GM12878 (cell line): Measurements from ENCODE around the gene CRMP1. TPM values are rescaled to one million over a fixed set of nuclear protein-coding genes. Genes with fewer than 3 reads are reported as not detected.

Experiments used
- ATAC-seq: fragments of 200-7000 bp; cut with Tn5 transposase; 3 replicates; pipeline ENCODE4 v1.9.1; 2020; ENCODE audit warnings: mild to moderate bottlenecking, moderate library complexity
- BruUV-seq: library from RNA; stranded (reverse); fragments of 400-500 nt; replicated peaks from 2 replicates; lab custom pipeline; 2021; lab: Mats Ljungman, UMichigan
- CTCF ChIA-PET: fragments of 300-600 bp; sonication (Branson Sonifier 250); formaldehyde crosslinking; extraction: SDS; loops from one replicate; lab custom pipeline; 2021; ENCODE audit warnings: inconsistent platforms; lab: Yijun Ruan, JAX
- POLR2A ChIA-PET: fragments of 350-600 bp; formaldehyde crosslinking; extraction: SDS; loops from one replicate; lab custom pipeline; 2021; ENCODE audit warnings: inconsistent platforms; lab: Charles Lee
- RAD21 ChIA-PET: fragments of 300-600 bp; sonication (Branson Sonifier 250); formaldehyde crosslinking; loops from one replicate; lab custom pipeline; 2023; ENCODE audit warnings: antibody characterized with exemption; ENCODE audit not compliant: unreplicated experiment; lab: Charles Lee
- SMC1A ChIA-PET: fragments of 300-600 bp; sonication (Branson Sonifier 250); formaldehyde crosslinking; loops from one replicate; lab custom pipeline; 2023; ENCODE audit not compliant: unreplicated experiment, uncharacterized antibody; lab: Charles Lee
- DNase-seq: peaks from one replicate; pipeline ENCODE4 v3.0.0-alpha.2; 2011; ENCODE audit warnings: low read depth, low spot score
- FAIRE-seq: peaks from 3 replicates; lab custom pipeline; 2011; peaks lifted over from hg19 to GRCh38; lab: Jason Lieb, UNC
- H2AFZ ChIP-seq: 2 replicates; pipeline ENCODE4 v1.6.0; 2011; ENCODE audit warnings: low read depth, low read length, control low read depth; ENCODE audit not compliant: control insufficient read depth
- H3K27ac ChIP-seq: 2 replicates; pipeline ENCODE4 v1.5.1; 2011; ENCODE audit warnings: control low read depth; ENCODE audit not compliant: control insufficient read depth, insufficient read depth
- H3K27me3 ChIP-seq, 2 experiments: replicated peaks in 1 of 2; 2 replicates each; pipeline versions ENCODE4 v1.6.0 to v1.6.1; 2011; ENCODE audit warnings: low read length in 1 of 2; ENCODE audit not compliant: control insufficient read depth in 2 of 2, insufficient read depth in 2 of 2
- H3K36me3 ChIP-seq, 2 experiments: 2 replicates each; pipeline ENCODE4 v1.5.1; 2011; ENCODE audit warnings: low read length in 1 of 2; ENCODE audit not compliant: control insufficient read depth in 2 of 2, insufficient read depth in 2 of 2
- H3K4me1 ChIP-seq: 2 replicates; pipeline ENCODE4 v1.6.1; 2011; ENCODE audit warnings: mild to moderate bottlenecking, low read length, moderate library complexity, mixed read lengths; ENCODE audit not compliant: control insufficient read depth, insufficient read depth
- H3K4me2 ChIP-seq: 2 replicates; pipeline ENCODE4 v1.6.0; 2011; ENCODE audit warnings: control low read depth; ENCODE audit not compliant: control insufficient read depth, insufficient read depth
- H3K4me3 ChIP-seq: fragments of 200-600 bp; sonication (generic); 2 replicates; pipeline ENCODE4 v1.5.1; 2016
- H3K79me2 ChIP-seq: 2 replicates; pipeline ENCODE4 v1.6.0; 2011; ENCODE audit warnings: low read length; ENCODE audit not compliant: control insufficient read depth, insufficient read depth
- H3K9ac ChIP-seq: 2 replicates; pipeline ENCODE4 v1.8.0; 2011; ENCODE audit warnings: low read length, control low read depth, mixed read lengths; ENCODE audit not compliant: control insufficient read depth, insufficient read depth
- H3K9me3 ChIP-seq: replicated peaks from 3 replicates; pipeline ENCODE4 v1.5.1; 2011; ENCODE audit warnings: mild to moderate bottlenecking, low read length; ENCODE audit not compliant: control insufficient read depth, insufficient read depth
- H4K20me1 ChIP-seq: 2 replicates; pipeline ENCODE4 v1.6.0; 2011; ENCODE audit not compliant: control insufficient read depth, insufficient read depth
- BCLAF1 ChIP-seq: fragments of 450-650 bp; IDR thresholded peaks from 2 replicates; pipeline ENCODE4 v1.6.1; 2017; ENCODE audit warnings: antibody characterized with exemption, mild to moderate bottlenecking, moderate library complexity
- CBX3 ChIP-seq: fragments of 200-600 bp; sonication (generic); IDR thresholded peaks from 2 replicates; pipeline ENCODE4 v1.6.1; 2016; ENCODE audit warnings: low read depth, borderline replicate concordance
- CEBPZ ChIP-seq: fragments of 150-350 bp; IDR thresholded peaks from 2 replicates; pipeline ENCODE4 v1.6.1; 2016; ENCODE audit warnings: low read depth, low read length
- E2F8 ChIP-seq: fragments of 450-650 bp; IDR thresholded peaks from 2 replicates; pipeline ENCODE4 v1.6.1; 2018; ENCODE audit warnings: mild to moderate bottlenecking, low read depth, moderate library complexity; ENCODE audit not compliant: partially characterized antibody
- GABPA ChIP-seq: IDR thresholded peaks from 2 replicates; pipeline ENCODE4 v1.6.1; 2014; ENCODE audit warnings: antibody characterized with exemption, low read depth, mild to moderate bottlenecking, inconsistent platforms
- JUNB ChIP-seq: IDR thresholded peaks from 2 replicates; pipeline ENCODE4 v1.6.1; 2016; ENCODE audit warnings: antibody characterized with exemption, mild to moderate bottlenecking
- KLF5 ChIP-seq: fragments of 450-650 bp; IDR thresholded peaks from 2 replicates; pipeline ENCODE4 v1.6.1; 2014; ENCODE audit warnings: mild to moderate bottlenecking; ENCODE audit not compliant: partially characterized antibody
- NFIC ChIP-seq: IDR thresholded peaks from 2 replicates; pipeline ENCODE4 v1.6.1; 2012; ENCODE audit warnings: low read depth, mild to moderate bottlenecking, inconsistent platforms, low read length, moderate library complexity
- NRF1 ChIP-seq: conservative IDR thresholded peaks from 2 replicates; pipeline ENCODE4 v1.6.1; 2011; ENCODE audit warnings: mild to moderate bottlenecking, low read depth, low read length, improper control_type of control experiment
- PAX8 ChIP-seq: fragments of 450-650 bp; IDR thresholded peaks from 2 replicates; pipeline ENCODE4 v1.6.1; 2017; ENCODE audit warnings: mild to moderate bottlenecking, moderate library complexity
- POLR2A ChIP-seq: IDR thresholded peaks from 2 replicates; pipeline ENCODE4 v1.6.1; 2011; ENCODE audit warnings: low read depth, mild to moderate bottlenecking, low read length
- SMC3 ChIP-seq: IDR thresholded peaks from 2 replicates; pipeline ENCODE4 v1.6.1; 2011; ENCODE audit warnings: low read length, improper control_type of control experiment, borderline replicate concordance
- SRF ChIP-seq, 2 experiments: IDR thresholded peaks; 2 replicates each; pipeline ENCODE4 v1.6.1; 2011; ENCODE audit warnings: low read depth in 2 of 2, low read length in 2 of 2, mild to moderate bottlenecking in 1 of 2, moderate library complexity in 1 of 2
- whole genome bisulfite sequencing: methylation state at CpG from one replicate; pipeline ENCODE4 v1.1.6; 2016; ENCODE audit warnings: low lambda C conversion rate; ENCODE audit not compliant: insufficient replicate concordance, insufficient coverage; ENCODE audit errors: missing lambda C conversion rate; 5-methylcytosine and 5-hydroxymethylcytosine counted together
- in situ Hi-C: fragments of 300-500 bp; cut with MboI; formaldehyde crosslinking; loops from 9 replicates; pipeline ENCODE4 v1.14.3; 2018; ENCODE audit warnings: mixed read lengths
- intact Hi-C: fragments of 100-400 bp; cut with micrococcal nuclease; formaldehyde crosslinking; loops from one replicate; pipeline ENCODE4 v1.14.2; 2022; ENCODE audit not compliant: unreplicated experiment
- polyA plus RNA-seq, 11 experiments: library from polyadenylated mRNA; depleted of rRNA in 4 of 11; unstranded in 6 of 11; stranded (reverse) in 5 of 11; fragments of >200 nt; fragmentation: Nextera tagmentation in 4 of 11; fragmentation: Illumina TruSeq in 1 of 11; extraction: Ambion mirVana in 4 of 11; extraction: Trizol in 1 of 11; gene quantifications; 1 replicate in 1 of 11; 2 replicates in 10 of 11; pipeline versions ENCODE4 v1.2.1 to v1.2.3, GENCODE V29; 2011 to 2016; ENCODE audit warnings: inconsistent platforms in 2 of 11, missing spikeins in 2 of 11, low read depth in 1 of 11
- total RNA-seq, 4 experiments: library from RNA; depleted of rRNA in 3 of 4; stranded (reverse); fragments of >200 nt in 3 of 4; fragmentation: Illumina TruSeq in 1 of 4; extraction: Trizol in 1 of 4; gene quantifications; 2 replicates each; pipeline versions ENCODE4 v1.2.1 to v1.2.3, GENCODE V29; 2013 to 2021

The CRMP1 gene
- total and polyA plus RNA-seq, 10 of the 15 experiments (the other 5 are each of a cell fraction or from before 2014, with no cell fraction given): 0.03 to 1.4 (median 0.12) TPM; not detected in 2

DNA sequence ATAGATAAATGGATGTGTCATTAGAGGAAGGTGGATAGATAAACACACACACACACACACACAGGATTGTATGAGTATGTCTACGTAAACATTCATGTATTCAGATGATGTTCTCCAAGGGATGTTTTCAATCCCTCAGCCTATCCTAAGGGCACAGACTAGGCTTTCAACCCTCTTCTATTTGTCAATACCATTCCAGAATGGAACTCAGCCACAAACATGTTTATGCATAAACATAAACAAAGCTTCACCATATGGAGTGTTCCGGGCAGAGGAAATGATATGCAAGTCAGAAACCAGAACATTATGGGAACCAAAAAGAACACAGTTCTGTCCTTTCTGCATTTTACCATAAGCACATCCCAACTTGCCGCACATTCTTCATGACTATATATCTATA lies 25.0 kb downstream of the CRMP1 start (continued):
- TF ChIP-seq CEBPZ: no peak
- no peak for TF ChIP-seq KLF5
- no peak for TF ChIP-seq POLR2A
- TF ChIP-seq SRF (IDR thresholded peaks at IDR 0.05; ENCODE audit: low read depth in 2 of 2, low read length in 2 of 2): no peak
- TF ChIP-seq CBX3: no peak
- no peak for TF ChIP-seq PAX8
- TF ChIP-seq SMC3: no peak

- no peak overlapping the region for H2AFZ ChIP-seq
- H3K4me2 ChIP-seq: no peak overlapping the region
- WGBS: 33% methylated on average over 10 of the region's 10 CpGs
- H4K20me1 ChIP-seq: no peaks in the 10 kb centered on the region
- H3K27ac ChIP-seq: no peak overlapping the region
- H3K9me3 ChIP-seq: no peaks in the 10 kb centered on the region; the same call in 2 of the 3 replicates
- in situ Hi-C loops: no loop called here
- ChIA-PET CTCF (no interaction called here), SMC1A (interaction anchor here (0.5 kb wide), 1 partner anchor 21 kb away, joined by 3 read pairs; no protein-coding TSS in a partner anchor), RAD21 (no interaction called here), POLR2A (no interaction called here)
- no peak overlapping the region for H3K4me3 ChIP-seq
- no TSS peak for BruUV-seq
- H3K79me2 ChIP-seq: no peaks in the 10 kb centered on the region
- H3K4me1 ChIP-seq: no peaks in the 10 kb centered on the region
- no peaks in the 10 kb centered on the region for H3K27me3 ChIP-seq
- no peak overlapping the region for H3K9ac ChIP-seq
- no peak for ATAC-seq
- no peak for DNase-seq
- intact Hi-C loops: no loop called here
- no peak for FAIRE-seq
- no peaks in the 10 kb centered on the region for H3K36me3 ChIP-seq
- no peak for TF ChIP-seq NFIC
- no peak for TF ChIP-seq BCLAF1
- no peak for TF ChIP-seq GABPA
- TF ChIP-seq JUNB: no peak
- TF ChIP-seq NRF1: no peak
- TF ChIP-seq E2F8: no peak
Observed at GRCh38 chr4:5866841-5867813, 25.8 kb downstream of the CRMP1 start.
